Endothelial cell of umbilical vein (primary cell): ENCODE data around the gene MICAL3.

Experiments
- CTCF ChIP-seq, 2 donors: IDR thresholded peaks; 1 replicate in 1 of 2; 2 replicates in 1 of 2; pipeline ENCODE4 v1.5.1; 2011; ENCODE audit warnings: low read length in 2 of 2, mild to moderate bottlenecking in 2 of 2, moderate library complexity in 2 of 2, control low read depth in 1 of 2, inconsistent platforms in 1 of 2, low read depth in 1 of 2; ENCODE audit not compliant: insufficient read depth in 1 of 2; ENCODE audit errors: extremely low read depth in 1 of 2
- EZH2 ChIP-seq: IDR thresholded peaks from 2 replicates; pipeline ENCODE4 v1.6.1; 2012; ENCODE audit warnings: borderline replicate concordance, low read depth, mild to moderate bottlenecking, moderate library complexity, low read length, inconsistent platforms; ENCODE audit not compliant: severe bottlenecking
- FOS ChIP-seq: IDR thresholded peaks from 2 replicates; pipeline ENCODE4 v1.6.1; 2011; ENCODE audit warnings: mild to moderate bottlenecking, low read length, moderate library complexity, borderline replicate concordance; ENCODE audit not compliant: insufficient read depth
- GATA2 ChIP-seq: IDR thresholded peaks from 2 replicates; pipeline ENCODE4 v1.7.0; 2011; ENCODE audit warnings: low read depth, mild to moderate bottlenecking, moderate library complexity, mixed read lengths, low read length; ENCODE audit not compliant: insufficient read length, insufficient read depth
- JUN ChIP-seq: IDR thresholded peaks from 2 replicates; pipeline ENCODE4 v1.6.1; 2011; ENCODE audit warnings: borderline replicate concordance, low read depth; ENCODE audit not compliant: insufficient read length, insufficient read depth
- MAX ChIP-seq: IDR thresholded peaks from 2 replicates; pipeline ENCODE4 v1.6.1; 2011; ENCODE audit not compliant: insufficient read depth, insufficient read length
- MYC ChIP-seq: IDR thresholded peaks from one replicate; pipeline ENCODE4 v1.6.1; 2011; ENCODE audit warnings: mild to moderate bottlenecking, low read depth, low read length
- POLR2A ChIP-seq: IDR thresholded peaks from 2 replicates; pipeline ENCODE4 v1.6.1; 2012; ENCODE audit warnings: low read depth, mild to moderate bottlenecking, control low read depth, low read length
- POLR2AphosphoS5 ChIP-seq: IDR thresholded peaks from 2 replicates; pipeline ENCODE4 v1.6.1; 2012; ENCODE audit warnings: low read depth, mild to moderate bottlenecking, control low read depth, low read length, moderate library complexity; ENCODE audit not compliant: insufficient read depth

- TF ChIP-seq CTCF (IDR thresholded peaks at IDR 0.05; ENCODE audit: extremely low read depth in 1 of 2, insufficient read depth in 1 of 2, low read depth in 1 of 2, low read length in 2 of 2): no peak
- no peak for TF ChIP-seq POLR2AphosphoS5
- TF ChIP-seq MAX: no peak
- no peak for TF ChIP-seq EZH2
- TF ChIP-seq JUN: no peak
- TF ChIP-seq FOS: no peak
- TF ChIP-seq POLR2A: no peak
- no peak for TF ChIP-seq GATA2
- no peak for TF ChIP-seq MYC
Measured at GRCh38 chr22:17822087-17822486, 202.3 kb downstream of the MICAL3 start.
